Activated naive CD4-positive, alpha-beta T cell treated with anti-CD3 and anti-CD28 coated beads, Interleukin-2, amount 10 ng/mL, durations not matched to agents 5 hours and 36 hours (primary cell): ENCODE measurements around the gene DLD. TPM values are rescaled to one million over a fixed set of nuclear protein-coding genes. Genes with fewer than 3 reads are reported as not detected.

Experiments
- total RNA-seq, 2 experiments: library from RNA; stranded (reverse); gene quantifications; one replicate each; pipeline ENCODE4 v1.2.3, GENCODE V29; 2021

DLD gene
- total RNA-seq, result 10 to 100 TPM; 54.3 to 57.0 TPM

GRCh38 chr7:107890962-107891635, at the start of gene DLD:
TSS of gene DLD (plus strand) at chr7:107891183. CDS start at chr7:107891251, 68 bp downstream.

Other genes starting within 250 kb of the DLD start
- under 1 TPM; 0.51 to 0.88 TPM for gene SLC26A4, start 230.4 kb upstream of the DLD start, total RNA-seq
- 10 to 100 TPM; 41.5 to 45.4 TPM for gene CBLL1, start 147.0 kb upstream of the DLD start, total RNA-seq
- gene SLC26A3, start 88.0 kb upstream of the DLD start, total RNA-seq, result not detected
- gene LAMB1, start 112.0 kb downstream of the DLD start, total RNA-seq, result not detected
- gene LAMB4, start 239.2 kb downstream of the DLD start, total RNA-seq, result not detected